ENCODE measurements around the gene CD34.

CD34 gene

DNA sequence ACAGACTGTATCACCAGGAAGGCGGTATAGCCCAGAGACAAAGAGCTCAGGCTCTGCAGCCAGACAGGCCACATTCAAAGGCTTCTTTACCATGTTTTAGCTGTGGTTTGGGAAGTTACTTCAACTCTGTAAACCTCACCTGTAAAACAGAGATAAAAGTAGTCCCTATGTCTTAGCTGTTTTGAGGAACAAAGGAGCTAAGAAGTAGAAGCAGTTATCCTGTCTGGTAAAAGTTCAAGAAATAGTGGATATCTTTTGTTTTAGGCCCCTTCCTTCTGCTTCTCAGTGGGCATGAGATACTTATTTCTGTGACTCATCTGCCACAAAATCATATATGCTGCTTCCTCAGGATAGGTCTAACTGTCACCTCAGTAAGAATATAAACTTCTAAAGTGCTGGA, 6.5 kb downstream of the CD34 start:
- H3K36me3 Mint-ChIP-seq (ENCODE audit: insufficient read depth), result no peaks in the 10 kb centered on the region
- DNase-seq (ENCODE audit: low spot score in 2 of 2) (no peak), ATAC-seq (replicated peaks; ENCODE audit: extremely low read depth, poor library complexity, severe bottlenecking) (no peak)
- peaks cover 27% of the 10 kb centered on the region for H3K27me3 Mint-ChIP-seq
- H3K9me3 Mint-ChIP-seq, result no peaks in the 10 kb centered on the region
- no peak overlapping the region for H3K27ac Mint-ChIP-seq (ENCODE audit: low read depth)
- no peak overlapping the region for H3K4me3 Mint-ChIP-seq
- no peaks in the 10 kb centered on the region for H3K4me1 Mint-ChIP-seq

DNA sequence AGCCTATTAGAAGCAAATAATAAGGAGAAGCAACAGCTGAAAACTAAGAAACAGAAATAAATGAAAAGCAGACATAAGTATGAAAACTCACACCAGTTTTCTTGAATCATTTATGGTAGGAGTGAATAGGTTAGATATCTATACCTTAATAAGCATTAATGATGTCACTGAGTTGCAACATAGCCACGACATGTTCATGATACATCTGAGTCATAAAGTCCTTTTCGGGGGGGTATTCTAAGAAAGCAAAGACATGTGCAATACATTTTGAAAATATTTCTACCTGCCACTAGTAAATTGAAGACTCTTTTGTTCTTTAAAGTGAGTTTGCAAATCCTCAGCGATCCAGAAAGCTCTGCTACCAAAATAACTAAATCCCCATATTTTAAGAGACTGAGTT, 7.2 kb downstream of the CD34 start:
- Mint-ChIP-seq H3K27ac (ENCODE audit: low read depth) (no peak overlapping the region), H3K4me1 (no peaks in the 10 kb centered on the region), H3K36me3 (ENCODE audit: insufficient read depth) (no peaks in the 10 kb centered on the region), H3K27me3 (peaks cover 20% of the 10 kb centered on the region), H3K4me3 (no peak overlapping the region), H3K9me3 (no peaks in the 10 kb centered on the region)
- DNase-seq (ENCODE audit: low spot score in 2 of 2) (no peak), ATAC-seq (replicated peaks; ENCODE audit: extremely low read depth, poor library complexity, severe bottlenecking) (no peak)

DNA sequence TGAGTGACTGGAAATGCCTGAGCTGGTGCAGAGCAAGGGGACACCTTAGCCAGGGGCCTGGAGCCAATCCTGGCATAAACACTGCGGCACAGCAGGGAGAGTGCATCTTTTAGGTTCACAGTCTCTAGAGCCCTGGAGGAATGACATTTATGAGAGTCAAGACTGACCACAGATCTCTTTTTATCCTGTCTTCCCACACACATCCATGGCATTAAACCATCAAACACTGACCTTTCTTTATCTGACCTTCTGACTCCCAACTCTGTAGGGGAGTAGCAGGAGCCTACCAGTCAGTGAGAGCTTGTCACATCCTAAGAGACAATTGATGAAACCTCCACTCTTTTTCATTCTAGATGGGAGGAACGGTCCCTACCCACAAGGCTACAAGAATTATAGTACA, 7.9 kb downstream of the CD34 start:
- Mint-ChIP-seq H3K36me3 (ENCODE audit: insufficient read depth) (no peaks in the 10 kb centered on the region), H3K27me3 (peaks cover 13% of the 10 kb centered on the region), H3K4me1 (no peaks in the 10 kb centered on the region), H3K9me3 (no peaks in the 10 kb centered on the region), H3K4me3 (no peak overlapping the region), H3K27ac (ENCODE audit: low read depth) (no peak overlapping the region)
- DNase-seq (ENCODE audit: low spot score in 2 of 2), result no peak
- no peak for ATAC-seq (replicated peaks; ENCODE audit: extremely low read depth, poor library complexity, severe bottlenecking)

- DNase-seq (ENCODE audit: low spot score in 2 of 2) (no peak), ATAC-seq (replicated peaks; ENCODE audit: extremely low read depth, poor library complexity, severe bottlenecking) (no peak)
- no peaks in the 10 kb centered on the region for H3K36me3 Mint-ChIP-seq (ENCODE audit: insufficient read depth)
- H3K4me3 Mint-ChIP-seq, result no peak overlapping the region
- no peaks in the 10 kb centered on the region for H3K9me3 Mint-ChIP-seq
- peaks cover 8% of the 10 kb centered on the region for H3K27me3 Mint-ChIP-seq
- H3K4me1 Mint-ChIP-seq, result no peaks in the 10 kb centered on the region
- H3K27ac Mint-ChIP-seq (ENCODE audit: low read depth), result no peak overlapping the region
These were observed 8.4 kb downstream of the CD34 start for GRCh38 chr1:207902566-207902965.

DNA sequence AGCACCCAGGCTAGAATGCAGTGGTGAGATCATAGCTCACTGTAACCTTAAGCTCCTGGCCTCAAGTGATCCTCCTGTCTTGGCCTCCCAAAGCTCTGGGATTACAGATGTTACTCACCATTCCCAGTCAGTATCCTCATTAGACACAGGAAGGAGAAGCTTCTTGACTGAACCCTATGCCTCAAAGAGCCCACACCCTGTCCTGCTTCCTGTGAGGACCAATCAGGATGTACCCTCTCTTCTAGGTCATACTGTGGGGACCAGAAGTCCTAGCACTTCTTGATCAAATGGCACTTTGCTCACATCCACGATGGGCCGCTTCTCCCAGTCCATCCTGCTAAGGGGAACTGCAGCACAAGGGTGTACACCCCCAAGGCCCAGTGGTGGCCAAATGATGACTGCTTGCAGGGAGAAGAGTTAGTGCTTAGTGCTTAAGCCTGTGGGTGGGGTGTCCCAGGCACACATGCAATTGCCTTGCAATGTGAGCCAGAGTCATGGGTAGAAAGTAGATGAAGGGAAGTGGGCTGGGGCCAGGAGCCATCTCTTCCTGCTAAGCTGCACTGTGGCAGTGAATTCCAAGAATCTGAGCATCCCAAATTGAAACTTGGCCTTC, 9.8 kb downstream of the CD34 start:
- Mint-ChIP-seq H3K4me1 (no peaks in the 10 kb centered on the region), H3K27me3 (no peaks in the 10 kb centered on the region), H3K36me3 (ENCODE audit: insufficient read depth) (no peaks in the 10 kb centered on the region), H3K9me3 (no peaks in the 10 kb centered on the region), H3K27ac (ENCODE audit: low read depth) (no peak overlapping the region), H3K4me3 (no peak overlapping the region)
- ATAC-seq (replicated peaks; ENCODE audit: extremely low read depth, poor library complexity, severe bottlenecking) (no peak), DNase-seq (ENCODE audit: low spot score in 2 of 2) (no peak)

GRCh38 chr1:207898836-207899235, 12.1 kb downstream of the CD34 start:
- ATAC-seq (replicated peaks; ENCODE audit: extremely low read depth, poor library complexity, severe bottlenecking), result no peak
- H3K27ac Mint-ChIP-seq (ENCODE audit: low read depth), result no peak overlapping the region
- H3K9me3 Mint-ChIP-seq, result no peaks in the 10 kb centered on the region
- no peaks in the 10 kb centered on the region for H3K27me3 Mint-ChIP-seq
- DNase-seq (ENCODE audit: low spot score in 2 of 2), result no peak
- H3K4me1 Mint-ChIP-seq, result no peaks in the 10 kb centered on the region
- H3K36me3 Mint-ChIP-seq (ENCODE audit: insufficient read depth), result no peaks in the 10 kb centered on the region
- H3K4me3 Mint-ChIP-seq, result no peak overlapping the region

GRCh38 chr1:207898260-207898659, 12.7 kb downstream of the CD34 start:
- DNase-seq (ENCODE audit: low spot score in 2 of 2), result no peak
- Mint-ChIP-seq H3K27me3 (no peaks in the 10 kb centered on the region), H3K4me1 (no peaks in the 10 kb centered on the region), H3K4me3 (no peak overlapping the region), H3K36me3 (ENCODE audit: insufficient read depth) (no peaks in the 10 kb centered on the region), H3K9me3 (no peaks in the 10 kb centered on the region), H3K27ac (ENCODE audit: low read depth) (no peak overlapping the region)
- no peak for ATAC-seq (replicated peaks; ENCODE audit: extremely low read depth, poor library complexity, severe bottlenecking)

GRCh38 chr1:207897188-207897587, 13.7 kb downstream of the CD34 start:
- Mint-ChIP-seq H3K9me3 (no peaks in the 10 kb centered on the region), H3K36me3 (ENCODE audit: insufficient read depth) (no peaks in the 10 kb centered on the region), H3K27ac (ENCODE audit: low read depth) (no peak overlapping the region), H3K4me1 (no peaks in the 10 kb centered on the region), H3K4me3 (no peak overlapping the region), H3K27me3 (peaks cover 7% of the 10 kb centered on the region)
- no peak for ATAC-seq (replicated peaks; ENCODE audit: extremely low read depth, poor library complexity, severe bottlenecking)
- no peak for DNase-seq (ENCODE audit: low spot score in 2 of 2)

DNA sequence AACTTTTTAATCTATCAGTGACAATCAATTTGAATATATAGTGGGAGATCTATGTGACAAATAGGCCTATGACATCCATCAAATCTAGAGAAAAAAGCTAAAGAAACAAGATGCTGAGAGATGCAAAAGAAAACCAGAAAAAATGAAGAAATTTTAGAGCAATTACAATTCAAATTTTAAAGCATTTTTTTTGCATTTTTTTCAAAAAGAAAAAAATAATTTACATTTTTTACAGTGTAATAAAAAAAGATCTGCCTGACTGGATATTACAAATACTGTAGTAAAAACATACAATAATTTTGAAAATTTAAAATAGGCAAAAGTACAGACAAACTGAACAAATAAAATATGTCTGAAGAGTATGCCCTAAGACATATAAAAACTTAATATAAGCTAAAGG, 14.4 kb downstream of the CD34 start:
- no peaks in the 10 kb centered on the region for H3K4me1 Mint-ChIP-seq
- H3K9me3 Mint-ChIP-seq, result no peaks in the 10 kb centered on the region
- H3K27ac Mint-ChIP-seq (ENCODE audit: low read depth), result no peak overlapping the region
- H3K36me3 Mint-ChIP-seq (ENCODE audit: insufficient read depth), result no peaks in the 10 kb centered on the region
- DNase-seq (ENCODE audit: low spot score in 2 of 2) (no peak), ATAC-seq (replicated peaks; ENCODE audit: extremely low read depth, poor library complexity, severe bottlenecking) (no peak)
- no peak overlapping the region for H3K4me3 Mint-ChIP-seq
- H3K27me3 Mint-ChIP-seq, result peaks cover 7% of the 10 kb centered on the region

DNA sequence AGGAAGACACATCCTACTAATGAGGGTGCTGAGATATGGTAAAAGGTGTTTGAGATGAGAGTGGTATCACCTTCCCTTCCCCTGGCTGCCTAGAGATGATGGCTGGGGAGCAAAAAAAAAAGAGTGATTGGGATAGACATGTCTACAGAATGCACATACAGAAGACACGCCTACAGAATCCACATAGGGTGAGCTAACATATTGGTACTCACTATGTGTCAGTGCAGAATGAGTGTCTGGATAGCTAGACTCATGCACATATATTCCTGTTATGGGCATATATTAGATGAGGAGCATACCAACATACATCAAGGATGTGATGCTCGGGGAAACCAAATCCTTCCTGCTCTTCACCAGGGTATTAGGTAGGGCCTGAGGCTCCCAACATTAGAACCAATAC, 16.2 kb downstream of the CD34 start:
- Mint-ChIP-seq H3K4me3 (no peak overlapping the region), H3K27me3 (peaks cover 8% of the 10 kb centered on the region), H3K36me3 (ENCODE audit: insufficient read depth) (no peaks in the 10 kb centered on the region), H3K4me1 (no peaks in the 10 kb centered on the region), H3K9me3 (no peaks in the 10 kb centered on the region), H3K27ac (ENCODE audit: low read depth) (no peak overlapping the region)
- DNase-seq (ENCODE audit: low spot score in 2 of 2) (no peak), ATAC-seq (replicated peaks; ENCODE audit: extremely low read depth, poor library complexity, severe bottlenecking) (no peak)

DNA sequence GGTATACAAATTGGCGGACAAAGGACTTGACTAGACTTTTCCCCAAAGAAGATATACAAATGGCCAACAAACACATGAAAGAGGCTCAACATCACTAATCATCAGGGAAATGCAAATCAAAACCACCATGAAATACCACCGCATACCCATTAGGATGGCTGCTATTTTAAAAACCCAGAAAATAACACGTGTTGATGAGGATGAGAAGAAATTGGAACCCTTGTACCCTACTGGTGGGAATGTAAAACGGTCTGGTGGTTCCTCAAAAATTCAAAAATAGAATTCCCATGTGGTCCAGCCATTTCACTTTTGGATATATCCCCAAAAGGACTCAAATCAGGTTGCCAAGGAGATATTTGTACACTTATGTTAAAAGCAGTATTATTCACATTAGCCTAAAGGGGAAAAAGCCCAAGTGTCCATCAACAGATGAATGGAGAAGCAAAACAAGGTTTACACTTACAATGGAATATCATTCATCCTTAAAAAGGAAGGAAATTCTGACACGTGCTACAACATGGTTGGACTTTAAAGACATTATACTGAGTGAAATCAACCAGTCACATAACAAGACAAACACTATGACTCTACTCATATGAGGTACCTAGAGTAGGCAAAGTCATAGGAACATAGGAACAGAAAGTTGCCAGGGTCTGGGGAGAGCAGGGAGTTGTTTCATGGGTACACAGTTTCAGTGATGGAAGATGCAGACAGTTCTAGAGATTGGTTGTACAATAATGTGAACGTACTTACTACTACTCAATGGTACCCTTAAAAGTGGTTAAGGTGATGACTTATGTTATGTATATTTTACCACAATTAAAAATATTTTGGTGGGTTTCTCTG, 17.0 kb downstream of the CD34 start:
- Mint-ChIP-seq H3K9me3 (no peaks in the 10 kb centered on the region), H3K36me3 (ENCODE audit: insufficient read depth) (no peaks in the 10 kb centered on the region), H3K4me3 (no peak overlapping the region), H3K4me1 (no peaks in the 10 kb centered on the region), H3K27ac (ENCODE audit: low read depth) (no peak overlapping the region), H3K27me3 (peaks cover 15% of the 10 kb centered on the region)
- ATAC-seq (replicated peaks; ENCODE audit: extremely low read depth, poor library complexity, severe bottlenecking) (no peak), DNase-seq (ENCODE audit: low spot score in 2 of 2) (no peak)

- Mint-ChIP-seq H3K36me3 (ENCODE audit: insufficient read depth) (no peaks in the 10 kb centered on the region), H3K9me3 (no peaks in the 10 kb centered on the region), H3K27me3 (peaks cover 15% of the 10 kb centered on the region), H3K27ac (ENCODE audit: low read depth) (no peak overlapping the region), H3K4me3 (no peak overlapping the region), H3K4me1 (no peaks in the 10 kb centered on the region)
- no peak for ATAC-seq (replicated peaks; ENCODE audit: extremely low read depth, poor library complexity, severe bottlenecking)
- no peak for DNase-seq (ENCODE audit: low spot score in 2 of 2)
These were observed 18.2 kb downstream of the CD34 start for GRCh38 chr1:207892764-207893163.

DNA sequence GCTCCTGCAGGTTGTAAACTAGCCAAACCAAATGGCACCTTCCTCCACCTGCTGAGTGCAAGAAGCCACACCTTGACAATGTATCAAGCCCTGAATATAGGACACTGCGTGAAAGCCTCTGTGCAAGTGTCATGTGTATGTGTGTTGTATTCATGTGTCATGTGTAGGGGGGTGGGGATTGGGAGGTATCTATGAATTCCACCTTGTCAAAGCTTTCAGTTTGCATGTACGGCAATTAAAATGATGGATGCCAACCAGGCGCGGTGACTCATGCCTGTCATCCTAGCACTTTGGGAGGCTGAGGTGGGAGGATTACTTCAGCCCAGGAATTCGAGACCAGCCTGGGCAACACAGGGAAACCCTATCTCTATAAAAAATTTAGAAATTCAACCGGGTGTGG, 19.8 kb downstream of the CD34 start:
- DNase-seq (ENCODE audit: low spot score in 2 of 2), result no peak
- Mint-ChIP-seq H3K27me3 (peaks cover 25% of the 10 kb centered on the region), H3K9me3 (no peaks in the 10 kb centered on the region), H3K4me3 (no peak overlapping the region), H3K27ac (ENCODE audit: low read depth) (no peak overlapping the region), H3K4me1 (no peaks in the 10 kb centered on the region), H3K36me3 (ENCODE audit: insufficient read depth) (no peaks in the 10 kb centered on the region)
- ATAC-seq (replicated peaks; ENCODE audit: extremely low read depth, poor library complexity, severe bottlenecking), result no peak

All from central memory CD8-positive, alpha-beta T cell (primary cell).